ENCODE data around the gene SLIT3.

DNA sequence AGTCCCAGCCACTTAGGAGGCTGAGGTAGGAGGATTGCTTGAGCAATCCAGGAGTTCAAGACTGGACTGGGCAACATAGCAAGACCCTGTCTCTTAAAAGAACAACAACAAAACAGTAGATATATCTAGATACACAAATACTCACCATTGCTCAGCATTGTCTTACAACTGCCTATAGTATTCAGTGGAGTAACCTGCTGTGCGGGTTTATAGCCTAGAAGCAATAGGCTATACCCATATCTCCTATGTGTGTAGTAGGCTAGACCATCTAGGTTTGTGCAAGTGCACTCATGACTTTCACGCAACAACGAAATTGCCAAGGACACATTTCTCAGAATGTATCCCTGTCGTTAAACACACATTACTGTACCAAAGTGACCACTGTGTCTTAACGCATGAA, 44.7 kb downstream of the SLIT3 start:
- no peak for TF ChIP-seq EZH2 (IDR thresholded peaks at IDR 0.05; ENCODE audit: low read length, unreplicated experiment)
- TF ChIP-seq, protein P1, sequence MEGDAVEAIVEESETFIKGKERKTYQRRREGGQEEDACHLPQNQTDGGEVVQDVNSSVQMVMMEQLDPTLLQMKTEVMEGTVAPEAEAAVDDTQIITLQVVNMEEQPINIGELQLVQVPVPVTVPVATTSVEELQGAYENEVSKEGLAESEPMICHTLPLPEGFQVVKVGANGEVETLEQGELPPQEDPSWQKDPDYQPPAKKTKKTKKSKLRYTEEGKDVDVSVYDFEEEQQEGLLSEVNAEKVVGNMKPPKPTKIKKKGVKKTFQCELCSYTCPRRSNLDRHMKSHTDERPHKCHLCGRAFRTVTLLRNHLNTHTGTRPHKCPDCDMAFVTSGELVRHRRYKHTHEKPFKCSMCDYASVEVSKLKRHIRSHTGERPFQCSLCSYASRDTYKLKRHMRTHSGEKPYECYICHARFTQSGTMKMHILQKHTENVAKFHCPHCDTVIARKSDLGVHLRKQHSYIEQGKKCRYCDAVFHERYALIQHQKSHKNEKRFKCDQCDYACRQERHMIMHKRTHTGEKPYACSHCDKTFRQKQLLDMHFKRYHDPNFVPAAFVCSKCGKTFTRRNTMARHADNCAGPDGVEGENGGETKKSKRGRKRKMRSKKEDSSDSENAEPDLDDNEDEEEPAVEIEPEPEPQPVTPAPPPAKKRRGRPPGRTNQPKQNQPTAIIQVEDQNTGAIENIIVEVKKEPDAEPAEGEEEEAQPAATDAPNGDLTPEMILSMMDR (conservative IDR thresholded peaks at IDR 0.05; ENCODE audit: low read depth, low read length) = no peak

All from PC-3 (cell line).